ENCODE data around the gene DIAPH3. TPM values are rescaled to one million over a fixed set of nuclear protein-coding genes. Genes with fewer than 3 reads are reported as not detected.

DIAPH3 gene
- total and polyA plus RNA-seq, 2 of the 4 experiments (the other 2 are of a cell fraction) = 8.9 to 9.3 TPM

DNA sequence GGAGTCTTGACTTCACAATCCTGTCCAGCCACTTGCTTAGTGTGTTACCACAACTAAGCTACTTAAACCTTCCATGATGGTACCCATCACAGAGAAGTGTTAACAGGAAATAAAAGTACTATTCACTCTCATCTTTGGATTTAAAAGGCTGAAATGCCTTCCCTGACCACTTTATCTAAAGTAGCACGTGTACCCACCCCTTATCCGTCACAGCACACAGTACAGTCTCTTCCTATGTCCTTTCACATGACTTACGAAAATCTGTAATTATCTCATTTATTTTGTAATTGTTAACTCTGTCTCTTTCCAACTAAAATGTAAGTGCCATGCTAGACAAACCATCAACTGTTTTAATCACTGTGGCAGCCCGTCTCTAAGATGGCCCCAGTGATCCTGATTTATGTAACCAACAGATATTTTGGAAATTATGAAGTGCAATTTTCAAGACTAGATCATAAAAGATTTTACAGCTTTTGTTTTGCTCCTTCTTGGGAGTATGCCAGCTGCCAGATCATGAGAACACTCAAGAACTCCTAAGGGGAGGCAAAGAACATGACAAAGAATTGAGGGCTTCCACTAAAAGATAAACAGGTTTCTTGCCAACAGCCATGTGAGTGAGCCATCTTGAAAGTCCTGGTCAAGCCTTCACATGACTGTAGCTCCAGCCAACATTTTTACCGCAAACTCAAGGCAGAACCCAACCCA is 44.9 kb downstream of the DIAPH3 start:
- 100% methylated on average over 1 of the region's 5 CpGs; no CpG with 5 or more reads in 1 of the 2 experiments for WGBS, 2 experiments (ENCODE audit: extremely low coverage in 2 of 2, insufficient read length in 1 of 2)
- Histone ChIP-seq H3K4me3 (ENCODE audit: insufficient read depth, low read depth, low read length) (no peak overlapping the region), H3K56ac (ENCODE audit: extremely low read depth, insufficient read depth, low read length) (no peak overlapping the region), H3K9me3 (ENCODE audit: control insufficient read depth, insufficient read depth, low read length) (peaks cover 7% of the 10 kb centered on the region), H3K27me3 (ENCODE audit: control insufficient read depth, insufficient read depth, low read length) (no peaks in the 10 kb centered on the region), H3K18ac (ENCODE audit: low read depth, low read length) (no peak overlapping the region), H2AFZ (replicated peaks; ENCODE audit: low read length, poor library complexity) (no peak overlapping the region), H2AK9ac (replicated peaks; ENCODE audit: low read depth, low read length, poor library complexity) (no peak overlapping the region), H3K36me3 (ENCODE audit: control insufficient read depth, insufficient read depth, low read length) (no peaks in the 10 kb centered on the region), H4K5ac (ENCODE audit: low read depth, low read length) (peak overlapping the region; percentile 69; the same call in 1 of the 2 replicates), H2BK15ac (ENCODE audit: low read depth, low read length) (no peak overlapping the region), H3K14ac (replicated peaks; ENCODE audit: low read depth, low read length) (no peak overlapping the region), H3K9ac (ENCODE audit: low read depth, low read length) (no peak overlapping the region), H3K23ac (ENCODE audit: low read depth, low read length) (no peak overlapping the region), H2BK120ac (ENCODE audit: low read depth, low read length) (no peak overlapping the region), H4K8ac (ENCODE audit: low read depth in 2 of 2, low read length in 2 of 2) (no peak overlapping the region), H3K79me1 (ENCODE audit: low read depth in 1 of 2, low read length in 2 of 2) (peaks cover 36 to 41% of the 10 kb centered on the region in 2 experiments), H2BK20ac (ENCODE audit: low read depth, low read length) (no peak overlapping the region), H4K20me1 (ENCODE audit: insufficient read depth, low read length) (no peaks in the 10 kb centered on the region), H3K4me1 (ENCODE audit: control insufficient read depth, insufficient read depth, low read length) (peaks cover 2% of the 10 kb centered on the region; the same call in 1 of the 2 replicates), H4K91ac (ENCODE audit: insufficient read depth, low read depth, low read length) (no peak overlapping the region), H3K9me1 (ENCODE audit: insufficient read depth, low read length) (no peaks in the 10 kb centered on the region), H2AK5ac (ENCODE audit: low read depth, low read length) (no peak overlapping the region), H3K4ac (ENCODE audit: low read depth, low read length) (no peak overlapping the region), H2BK5ac (ENCODE audit: low read depth, low read length, poor library complexity, severe bottlenecking) (no peak overlapping the region), H3K4me2 (ENCODE audit: low read depth, low read length) (no peak overlapping the region), H3K27ac (ENCODE audit: insufficient read depth, low read length) (no peak overlapping the region)
- CTCF ChIA-PET = interaction anchor here (0.6 kb wide), 1 partner anchor 16 kb away, joined by 7 read pairs; no protein-coding TSS in a partner anchor
- no peak for TF ChIP-seq RCOR1 (IDR thresholded peaks at IDR 0.05; ENCODE audit: insufficient replicate concordance, low read length)
- no peak for TF ChIP-seq BHLHE40 (IDR thresholded peaks at IDR 0.05; ENCODE audit: low read depth, low read length)
- TF ChIP-seq, protein P1, sequence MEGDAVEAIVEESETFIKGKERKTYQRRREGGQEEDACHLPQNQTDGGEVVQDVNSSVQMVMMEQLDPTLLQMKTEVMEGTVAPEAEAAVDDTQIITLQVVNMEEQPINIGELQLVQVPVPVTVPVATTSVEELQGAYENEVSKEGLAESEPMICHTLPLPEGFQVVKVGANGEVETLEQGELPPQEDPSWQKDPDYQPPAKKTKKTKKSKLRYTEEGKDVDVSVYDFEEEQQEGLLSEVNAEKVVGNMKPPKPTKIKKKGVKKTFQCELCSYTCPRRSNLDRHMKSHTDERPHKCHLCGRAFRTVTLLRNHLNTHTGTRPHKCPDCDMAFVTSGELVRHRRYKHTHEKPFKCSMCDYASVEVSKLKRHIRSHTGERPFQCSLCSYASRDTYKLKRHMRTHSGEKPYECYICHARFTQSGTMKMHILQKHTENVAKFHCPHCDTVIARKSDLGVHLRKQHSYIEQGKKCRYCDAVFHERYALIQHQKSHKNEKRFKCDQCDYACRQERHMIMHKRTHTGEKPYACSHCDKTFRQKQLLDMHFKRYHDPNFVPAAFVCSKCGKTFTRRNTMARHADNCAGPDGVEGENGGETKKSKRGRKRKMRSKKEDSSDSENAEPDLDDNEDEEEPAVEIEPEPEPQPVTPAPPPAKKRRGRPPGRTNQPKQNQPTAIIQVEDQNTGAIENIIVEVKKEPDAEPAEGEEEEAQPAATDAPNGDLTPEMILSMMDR (conservative IDR thresholded peaks at IDR 0.05; ENCODE audit: low read depth, low read length) = no peak
- no peak for TF ChIP-seq FOS (IDR thresholded peaks at IDR 0.05; ENCODE audit: low read depth, low read length)
- no peak for TF ChIP-seq POLR2A (IDR thresholded peaks at IDR 0.05; ENCODE audit: low read depth, low read length)
- no peak for ATAC-seq (ENCODE audit: low read depth)
- dilution Hi-C loops (cut with HindIII; ENCODE audit: low sequenced_read_pairs, unreplicated experiment) = no loop called here
- no peak for DNase-seq
- in situ Hi-C loops (cut with MboI; ENCODE audit: low sequenced_read_pairs) = no loop called here
- POLR2A ChIA-PET (ENCODE audit: unreplicated experiment) = interaction anchor here (0.5 kb wide), 1 partner anchor 235 kb away, joined by 3 read pairs; no protein-coding TSS in a partner anchor
- intact Hi-C loops (cut with micrococcal nuclease) = no loop called here
- BruUV-seq (replicated peaks) = no TSS peak
